Fibroblast of mammary gland (primary cell): ENCODE data around the gene FRY.

Experiments
- DNase-seq: peaks from one replicate; pipeline ENCODE4 v3.0.0-alpha.2; 2010; ENCODE audit warnings: low read depth
- H3K4me3 ChIP-seq: 2 replicates; pipeline ENCODE4 v1.5.1; 2011; ENCODE audit warnings: low read depth, mild to moderate bottlenecking, low read length, moderate library complexity; ENCODE audit not compliant: control insufficient read depth
- TF ChIP-seq, protein P1 (sequence below): conservative IDR thresholded peaks from 2 replicates; pipeline ENCODE4 v1.5.1; 2011; ENCODE audit warnings: low read depth, low read length, inconsistent platforms; ENCODE audit not compliant: control insufficient read depth, insufficient read depth

The FRY gene

DNA sequence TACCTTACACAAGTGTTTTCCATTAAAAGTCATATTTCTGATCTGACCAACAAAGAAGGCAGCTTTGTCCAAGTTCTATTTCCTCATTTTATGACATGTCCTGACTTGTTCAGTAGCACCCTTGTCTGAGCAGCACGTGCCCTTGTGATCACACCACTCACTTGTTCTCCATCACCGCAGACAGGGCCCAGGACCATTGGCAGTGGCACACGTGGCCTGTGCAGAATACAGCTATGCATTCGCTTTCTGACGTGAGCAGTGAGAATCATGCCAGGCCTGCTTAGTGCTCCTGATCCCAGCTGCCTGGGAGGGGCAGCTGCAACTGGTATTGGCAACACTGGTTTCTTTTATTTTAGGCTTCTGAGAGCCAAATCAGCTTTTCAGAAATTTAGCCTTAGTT is 134.2 kb downstream of the FRY start:
- DNase-seq: peak; percentile 24
- H3K4me3 ChIP-seq: no peak overlapping the region
- TF ChIP-seq, protein P1, sequence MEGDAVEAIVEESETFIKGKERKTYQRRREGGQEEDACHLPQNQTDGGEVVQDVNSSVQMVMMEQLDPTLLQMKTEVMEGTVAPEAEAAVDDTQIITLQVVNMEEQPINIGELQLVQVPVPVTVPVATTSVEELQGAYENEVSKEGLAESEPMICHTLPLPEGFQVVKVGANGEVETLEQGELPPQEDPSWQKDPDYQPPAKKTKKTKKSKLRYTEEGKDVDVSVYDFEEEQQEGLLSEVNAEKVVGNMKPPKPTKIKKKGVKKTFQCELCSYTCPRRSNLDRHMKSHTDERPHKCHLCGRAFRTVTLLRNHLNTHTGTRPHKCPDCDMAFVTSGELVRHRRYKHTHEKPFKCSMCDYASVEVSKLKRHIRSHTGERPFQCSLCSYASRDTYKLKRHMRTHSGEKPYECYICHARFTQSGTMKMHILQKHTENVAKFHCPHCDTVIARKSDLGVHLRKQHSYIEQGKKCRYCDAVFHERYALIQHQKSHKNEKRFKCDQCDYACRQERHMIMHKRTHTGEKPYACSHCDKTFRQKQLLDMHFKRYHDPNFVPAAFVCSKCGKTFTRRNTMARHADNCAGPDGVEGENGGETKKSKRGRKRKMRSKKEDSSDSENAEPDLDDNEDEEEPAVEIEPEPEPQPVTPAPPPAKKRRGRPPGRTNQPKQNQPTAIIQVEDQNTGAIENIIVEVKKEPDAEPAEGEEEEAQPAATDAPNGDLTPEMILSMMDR: no peak

DNA sequence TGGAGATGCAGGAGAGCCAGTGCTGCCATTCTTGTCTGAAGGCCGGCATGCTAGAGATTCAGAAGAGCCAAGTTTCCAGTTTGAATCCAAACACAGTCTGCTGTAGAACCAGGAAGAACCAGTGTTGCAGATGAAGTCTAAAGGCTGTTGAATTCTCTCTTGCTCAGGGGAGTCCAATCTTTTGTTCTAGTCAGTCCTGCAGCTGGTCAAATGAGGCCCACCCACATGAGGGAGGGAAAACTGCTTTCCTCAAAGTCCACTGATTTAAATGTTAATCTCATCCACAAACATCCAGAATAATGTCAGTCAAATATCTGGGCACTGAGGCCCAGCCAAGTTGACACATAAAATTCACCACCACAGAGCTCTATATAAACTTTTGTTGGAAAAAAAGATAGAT is 136.6 kb downstream of the FRY start:
- TF ChIP-seq, protein P1: no peak
- no peak for DNase-seq
- no peak overlapping the region for H3K4me3 ChIP-seq

GRCh38 chr13:32170841-32171240 is 139.3 kb downstream of the FRY start:
- H3K4me3 ChIP-seq: no peak overlapping the region
- no peak for DNase-seq
- TF ChIP-seq, protein P1: no peak

- no peak for DNase-seq
- TF ChIP-seq, protein P1: no peak
Observed at GRCh38 chr13:32173881-32174280, 142.3 kb downstream of the FRY start.

GRCh38 chr13:32174366-32174765 is 142.8 kb downstream of the FRY start:
- H3K4me3 ChIP-seq: no peak overlapping the region
- DNase-seq: no peak
- TF ChIP-seq, protein P1: no peak

More at GRCh38 chr13:32173881-32174280, 142.3 kb downstream of the FRY start:
- no peak overlapping the region for H3K4me3 ChIP-seq

- DNase-seq: peak; percentile 61
- no peak overlapping the region for H3K4me3 ChIP-seq
- TF ChIP-seq, protein P1: no peak
Observed at GRCh38 chr13:32175307-32175706, 143.7 kb downstream of the FRY start.

GRCh38 chr13:32175943-32176342 is 144.4 kb downstream of the FRY start:
- no peak for DNase-seq
- TF ChIP-seq, protein P1: no peak
- H3K4me3 ChIP-seq: no peak overlapping the region
